SK-N-MC (cell line): ENCODE results near the gene GREB1.

Source experiments
- DNase-seq: peaks from one replicate; pipeline ENCODE4 v3.0.0-alpha.2; 2011; ENCODE audit warnings: low read depth, low spot score
- H3K27ac ChIP-seq: fragments of 200-600 bp; sonication (generic); 2 replicates; pipeline ENCODE4 v1.5.1; 2016; ENCODE audit warnings: mixed run types
- H3K36me3 ChIP-seq: fragments of 200-600 bp; sonication (generic); 2 replicates; pipeline ENCODE4 v1.6.1; 2017; ENCODE audit warnings: antibody characterized with exemption, low read length, mixed read lengths; ENCODE audit not compliant: insufficient read depth
- H3K4me3 ChIP-seq: fragments of 200-600 bp; sonication (generic); 2 replicates; pipeline ENCODE4 v1.5.1; 2016
- H3K9ac ChIP-seq: fragments of 200-600 bp; sonication (generic); 2 replicates; pipeline ENCODE4 v1.8.0; 2017; ENCODE audit warnings: mixed run types, mixed read lengths; ENCODE audit not compliant: insufficient read length
- H3K9me3 ChIP-seq: fragments of 200-600 bp; sonication (generic); 2 replicates; pipeline ENCODE4 v1.6.1; 2017; ENCODE audit warnings: low read depth, mild to moderate bottlenecking, antibody characterized with exemption, low read length, moderate library complexity, mixed read lengths
- EZH2 ChIP-seq: fragments of 200-600 bp; sonication (generic); IDR thresholded peaks from one replicate; pipeline ENCODE4 v1.6.1; 2017; ENCODE audit warnings: antibody characterized with exemption
- FOXP2 ChIP-seq: optimal IDR thresholded peaks from 2 replicates; pipeline ENCODE3; 2011; ENCODE audit warnings: mild to moderate bottlenecking, moderate library complexity; ENCODE audit not compliant: insufficient read depth; ENCODE audit errors: extremely low read length, control extremely low read depth
- POLR2AphosphoS5 ChIP-seq: IDR thresholded peaks from 2 replicates; pipeline ENCODE4 v1.6.1; 2012; ENCODE audit warnings: mild to moderate bottlenecking, low read depth, low read length, borderline replicate concordance

The GREB1 gene

GRCh38 chr2:11566383-11566782 lies 32.5 kb downstream of the GREB1 start:
- Histone ChIP-seq H3K36me3 (no peaks in the 10 kb centered on the region), H3K4me3 (no peak overlapping the region), H3K27ac (no peak overlapping the region), H3K9me3 (no peaks in the 10 kb centered on the region), H3K9ac (no peak overlapping the region)
- TF ChIP-seq EZH2 (no peak), POLR2AphosphoS5 (no peak), FOXP2 (no peak)
- no peak for DNase-seq

- H3K9ac ChIP-seq = no peak overlapping the region
- no peak for TF ChIP-seq POLR2AphosphoS5
- TF ChIP-seq EZH2 = no peak
- no peak for TF ChIP-seq FOXP2
- no peaks in the 10 kb centered on the region for H3K36me3 ChIP-seq
- DNase-seq = no peak
- no peaks in the 10 kb centered on the region for H3K9me3 ChIP-seq
- no peak overlapping the region for H3K4me3 ChIP-seq
- no peak overlapping the region for H3K27ac ChIP-seq
These were observed 33.8 kb downstream of the GREB1 start for GRCh38 chr2:11567631-11568031.

- no peak overlapping the region for H3K4me3 ChIP-seq
These were observed 34.6 kb downstream of the GREB1 start for GRCh38 chr2:11568436-11568835.

GRCh38 chr2:11569636-11570035 lies 35.8 kb downstream of the GREB1 start:
- Histone ChIP-seq H3K4me3 (no peak overlapping the region), H3K9ac (no peak overlapping the region), H3K9me3 (no peaks in the 10 kb centered on the region), H3K27ac (no peak overlapping the region), H3K36me3 (no peaks in the 10 kb centered on the region)
- TF ChIP-seq EZH2 = no peak
- no peak for TF ChIP-seq FOXP2
- TF ChIP-seq POLR2AphosphoS5 = no peak
- DNase-seq = no peak

More at GRCh38 chr2:11568436-11568835, 34.6 kb downstream of the GREB1 start:
- Histone ChIP-seq H3K27ac (no peak overlapping the region), H3K36me3 (no peaks in the 10 kb centered on the region), H3K9ac (no peak overlapping the region), H3K9me3 (no peaks in the 10 kb centered on the region)
- DNase-seq = no peak
- no peak for TF ChIP-seq POLR2AphosphoS5
- TF ChIP-seq EZH2 = no peak
- no peak for TF ChIP-seq FOXP2

- no peak overlapping the region for H3K27ac ChIP-seq
- TF ChIP-seq EZH2 (no peak), FOXP2 (no peak), POLR2AphosphoS5 (no peak)
- no peaks in the 10 kb centered on the region for H3K9me3 ChIP-seq
- DNase-seq = no peak
- H3K4me3 ChIP-seq = no peak overlapping the region
- H3K9ac ChIP-seq = no peak overlapping the region
- no peaks in the 10 kb centered on the region for H3K36me3 ChIP-seq
These were observed 37.3 kb downstream of the GREB1 start for GRCh38 chr2:11571170-11571569.

GRCh38 chr2:11572996-11573395 lies 39.2 kb downstream of the GREB1 start:
- no peak overlapping the region for H3K4me3 ChIP-seq
- H3K9ac ChIP-seq = no peak overlapping the region
- H3K36me3 ChIP-seq = no peaks in the 10 kb centered on the region
- no peak overlapping the region for H3K27ac ChIP-seq
- TF ChIP-seq FOXP2 (no peak), POLR2AphosphoS5 (no peak), EZH2 (no peak)
- no peak for DNase-seq
- no peaks in the 10 kb centered on the region for H3K9me3 ChIP-seq

GRCh38 chr2:11573418-11574175 lies 39.8 kb downstream of the GREB1 start:
- DNase-seq = no peak
- no peak overlapping the region for H3K9ac ChIP-seq
- no peak overlapping the region for H3K4me3 ChIP-seq
- H3K36me3 ChIP-seq = no peaks in the 10 kb centered on the region
- H3K9me3 ChIP-seq = no peaks in the 10 kb centered on the region
- TF ChIP-seq POLR2AphosphoS5 = no peak
- TF ChIP-seq EZH2 = no peak
- no peak for TF ChIP-seq FOXP2
- no peak overlapping the region for H3K27ac ChIP-seq

- no peaks in the 10 kb centered on the region for H3K36me3 ChIP-seq
- no peak for DNase-seq
- no peak for TF ChIP-seq EZH2
- TF ChIP-seq POLR2AphosphoS5 = no peak
- TF ChIP-seq FOXP2 = no peak
- H3K9ac ChIP-seq = no peak overlapping the region
- no peaks in the 10 kb centered on the region for H3K9me3 ChIP-seq
- no peak overlapping the region for H3K4me3 ChIP-seq
- no peak overlapping the region for H3K27ac ChIP-seq
These were observed 40.6 kb downstream of the GREB1 start for GRCh38 chr2:11574176-11575046.

GRCh38 chr2:11576398-11576797 lies 42.6 kb downstream of the GREB1 start:
- no peaks in the 10 kb centered on the region for H3K9me3 ChIP-seq
- no peak overlapping the region for H3K27ac ChIP-seq
- DNase-seq = no peak
- H3K9ac ChIP-seq = no peak overlapping the region
- H3K4me3 ChIP-seq = no peak overlapping the region
- no peak for TF ChIP-seq FOXP2
- TF ChIP-seq POLR2AphosphoS5 = no peak
- no peak for TF ChIP-seq EZH2
- H3K36me3 ChIP-seq = no peaks in the 10 kb centered on the region
